ENCODE results near the gene RNF103. TPM values are rescaled to one million over a fixed set of nuclear protein-coding genes. Genes with fewer than 3 reads are reported as not detected.

RNF103 gene
- total and polyA plus RNA-seq, 2 donors (not counting 3 experiments of a cell fraction or from before 2014, with no cell fraction given) = 15.6 to 24.2 TPM

DNA sequence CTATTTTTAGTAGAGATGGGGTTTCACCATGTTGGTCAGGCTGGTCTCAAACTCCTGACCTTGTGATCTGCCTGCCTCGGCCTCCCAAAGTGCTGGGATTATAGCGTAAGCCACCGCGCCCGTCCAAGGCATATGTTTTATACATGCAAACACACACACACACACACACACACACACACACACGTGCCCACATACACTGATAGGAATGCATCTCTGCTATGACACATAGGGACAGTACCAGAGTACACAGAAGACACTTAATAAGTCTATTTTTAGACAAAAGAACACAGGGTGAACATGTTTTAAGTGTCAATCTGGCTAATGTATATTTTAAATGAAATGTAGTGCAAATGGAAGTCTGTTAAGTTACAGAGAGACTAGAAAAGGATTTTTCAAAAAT is 10.7 kb upstream of the RNF103 start:
- no peak overlapping the region for H3K27ac ChIP-seq (ENCODE audit: insufficient read depth, low read depth, low read length)
- no peaks in the 10 kb centered on the region for H4K20me1 ChIP-seq (replicated peaks; ENCODE audit: control insufficient read depth, extremely low read depth, insufficient read depth, low read length)
- no peaks in the 10 kb centered on the region for H3K36me3 ChIP-seq (ENCODE audit: control insufficient read depth in 2 of 2, extremely low read depth in 1 of 2, insufficient read depth in 2 of 2, low read length in 2 of 2)
- no peaks in the 10 kb centered on the region for H3K9me3 ChIP-seq (replicated peaks; ENCODE audit: control insufficient read depth, insufficient read depth, low read length)
- H3K9me1 ChIP-seq (replicated peaks; ENCODE audit: control insufficient read depth, extremely low read depth, insufficient read depth, low read length) = no peaks in the 10 kb centered on the region
- H3K4me1 ChIP-seq (ENCODE audit: control insufficient read depth, extremely low read depth, insufficient read depth, low read length) = peaks cover 8% of the 10 kb centered on the region
- TF ChIP-seq POLR2AphosphoS5 (IDR thresholded peaks at IDR 0.05; ENCODE audit: insufficient read depth, low read depth, low read length) = no peak
- TF ChIP-seq MYC (IDR thresholded peaks at IDR 0.05; ENCODE audit: low read depth, low read length) = no peak
- TF ChIP-seq, protein P1, sequence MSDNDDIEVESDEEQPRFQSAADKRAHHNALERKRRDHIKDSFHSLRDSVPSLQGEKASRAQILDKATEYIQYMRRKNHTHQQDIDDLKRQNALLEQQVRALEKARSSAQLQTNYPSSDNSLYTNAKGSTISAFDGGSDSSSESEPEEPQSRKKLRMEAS (IDR thresholded peaks at IDR 0.05; ENCODE audit: insufficient read depth, insufficient read length) = no peak
- TF ChIP-seq POLR2A (IDR thresholded peaks at IDR 0.05; ENCODE audit: low read depth, low read length) = no peak
- TF ChIP-seq EZH2 (IDR thresholded peaks at IDR 0.05; ENCODE audit: borderline replicate concordance, low read depth, low read length, severe bottlenecking) = no peak
- TF ChIP-seq JUN (IDR thresholded peaks at IDR 0.05; ENCODE audit: borderline replicate concordance, insufficient read depth, insufficient read length, low read depth) = no peak
- TF ChIP-seq, protein P2, sequence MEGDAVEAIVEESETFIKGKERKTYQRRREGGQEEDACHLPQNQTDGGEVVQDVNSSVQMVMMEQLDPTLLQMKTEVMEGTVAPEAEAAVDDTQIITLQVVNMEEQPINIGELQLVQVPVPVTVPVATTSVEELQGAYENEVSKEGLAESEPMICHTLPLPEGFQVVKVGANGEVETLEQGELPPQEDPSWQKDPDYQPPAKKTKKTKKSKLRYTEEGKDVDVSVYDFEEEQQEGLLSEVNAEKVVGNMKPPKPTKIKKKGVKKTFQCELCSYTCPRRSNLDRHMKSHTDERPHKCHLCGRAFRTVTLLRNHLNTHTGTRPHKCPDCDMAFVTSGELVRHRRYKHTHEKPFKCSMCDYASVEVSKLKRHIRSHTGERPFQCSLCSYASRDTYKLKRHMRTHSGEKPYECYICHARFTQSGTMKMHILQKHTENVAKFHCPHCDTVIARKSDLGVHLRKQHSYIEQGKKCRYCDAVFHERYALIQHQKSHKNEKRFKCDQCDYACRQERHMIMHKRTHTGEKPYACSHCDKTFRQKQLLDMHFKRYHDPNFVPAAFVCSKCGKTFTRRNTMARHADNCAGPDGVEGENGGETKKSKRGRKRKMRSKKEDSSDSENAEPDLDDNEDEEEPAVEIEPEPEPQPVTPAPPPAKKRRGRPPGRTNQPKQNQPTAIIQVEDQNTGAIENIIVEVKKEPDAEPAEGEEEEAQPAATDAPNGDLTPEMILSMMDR (IDR thresholded peaks at IDR 0.05; ENCODE audit: extremely low read depth in 1 of 2, insufficient read depth in 1 of 2, low read depth in 1 of 2, low read length in 2 of 2) = no peak
- no peak for TF ChIP-seq FOS (IDR thresholded peaks at IDR 0.05; ENCODE audit: borderline replicate concordance, insufficient read depth, low read length)
- no peak for TF ChIP-seq GATA2 (IDR thresholded peaks at IDR 0.05; ENCODE audit: insufficient read depth, insufficient read length, low read depth, low read length)
- no peak for FAIRE-seq
- ChIA-PET POLR2A (no interaction called here), CTCF (no interaction called here)
- BruUV-seq (replicated peaks) = no TSS peak
- DNase-seq (ENCODE audit: low read depth, low spot score) = no peak
- no peaks in the 10 kb centered on the region for H3K79me2 ChIP-seq (ENCODE audit: control insufficient read depth, insufficient read depth, low read length)
- no peak overlapping the region for H2AFZ ChIP-seq (ENCODE audit: low read depth, low read length)
- no peak overlapping the region for H3K4me3 ChIP-seq (replicated peaks in 1 of 3; ENCODE audit: insufficient read depth in 1 of 3, low read depth in 1 of 3, low read length in 3 of 3)
- no peak overlapping the region for H3K9ac ChIP-seq (replicated peaks; ENCODE audit: extremely low read depth, insufficient read depth, low read length)
- H3K27me3 ChIP-seq (ENCODE audit: control insufficient read depth in 2 of 2, insufficient read depth in 2 of 2, low read length in 2 of 2) = no peaks in the 10 kb centered on the region
- no peak overlapping the region for H3K4me2 ChIP-seq (ENCODE audit: insufficient read depth, low read length)
- intact Hi-C loops (cut with micrococcal nuclease) (no loop called here), dilution Hi-C loops (cut with MboI; ENCODE audit: extremely low pct_ligation_motif_present, low sequenced_read_pairs) (no loop called here)

Measured in endothelial cell of umbilical vein (primary cell).